SK-N-MC (cell line): ENCODE data around the gene RALGPS1.
A peak's percentile ranks its signal among the peaks of the same experiment; 100 is the strongest.

Source experiments
- DNase-seq: peaks from one replicate; pipeline ENCODE4 v3.0.0-alpha.2; 2011; ENCODE audit warnings: low read depth, low spot score
- H3K27ac ChIP-seq: fragments of 200-600 bp; sonication (generic); 2 replicates; pipeline ENCODE4 v1.5.1; 2016; ENCODE audit warnings: mixed run types
- H3K36me3 ChIP-seq: fragments of 200-600 bp; sonication (generic); 2 replicates; pipeline ENCODE4 v1.6.1; 2017; ENCODE audit warnings: antibody characterized with exemption, low read length, mixed read lengths; ENCODE audit not compliant: insufficient read depth
- H3K4me3 ChIP-seq: fragments of 200-600 bp; sonication (generic); 2 replicates; pipeline ENCODE4 v1.5.1; 2016
- H3K9ac ChIP-seq: fragments of 200-600 bp; sonication (generic); 2 replicates; pipeline ENCODE4 v1.8.0; 2017; ENCODE audit warnings: mixed run types, mixed read lengths; ENCODE audit not compliant: insufficient read length
- H3K9me3 ChIP-seq: fragments of 200-600 bp; sonication (generic); 2 replicates; pipeline ENCODE4 v1.6.1; 2017; ENCODE audit warnings: low read depth, mild to moderate bottlenecking, antibody characterized with exemption, low read length, moderate library complexity, mixed read lengths
- EZH2 ChIP-seq: fragments of 200-600 bp; sonication (generic); IDR thresholded peaks from one replicate; pipeline ENCODE4 v1.6.1; 2017; ENCODE audit warnings: antibody characterized with exemption
- FOXP2 ChIP-seq: optimal IDR thresholded peaks from 2 replicates; pipeline ENCODE3; 2011; ENCODE audit warnings: mild to moderate bottlenecking, moderate library complexity; ENCODE audit not compliant: insufficient read depth; ENCODE audit errors: extremely low read length, control extremely low read depth
- POLR2AphosphoS5 ChIP-seq: IDR thresholded peaks from 2 replicates; pipeline ENCODE4 v1.6.1; 2012; ENCODE audit warnings: mild to moderate bottlenecking, low read depth, low read length, borderline replicate concordance

Gene RALGPS1

GRCh38 chr9:127116957-127117356 is 202.4 kb downstream of the RALGPS1 start:
- no peak for DNase-seq
- no peak overlapping the region for H3K9ac ChIP-seq
- H3K9me3 ChIP-seq, result no peaks in the 10 kb centered on the region
- no peak overlapping the region for H3K4me3 ChIP-seq
- H3K36me3 ChIP-seq, result no peaks in the 10 kb centered on the region
- TF ChIP-seq FOXP2 (no peak), POLR2AphosphoS5 (no peak), EZH2 (no peak)
- no peak overlapping the region for H3K27ac ChIP-seq

GRCh38 chr9:127117801-127118200 is 203.2 kb downstream of the RALGPS1 start:
- TF ChIP-seq EZH2 (no peak), FOXP2 (no peak), POLR2AphosphoS5 (no peak)
- Histone ChIP-seq H3K9ac (no peak overlapping the region), H3K4me3 (no peak overlapping the region), H3K9me3 (no peaks in the 10 kb centered on the region), H3K36me3 (no peaks in the 10 kb centered on the region), H3K27ac (no peak overlapping the region)
- DNase-seq, result no peak

- Histone ChIP-seq H3K9ac (no peak overlapping the region), H3K27ac (no peak overlapping the region), H3K9me3 (no peaks in the 10 kb centered on the region), H3K36me3 (no peaks in the 10 kb centered on the region), H3K4me3 (no peak overlapping the region)
- no peak for TF ChIP-seq EZH2
- no peak for TF ChIP-seq POLR2AphosphoS5
- no peak for TF ChIP-seq FOXP2
- no peak for DNase-seq
Observed at GRCh38 chr9:127118597-127119319, 204.2 kb downstream of the RALGPS1 start.

GRCh38 chr9:127119320-127119709 is 204.7 kb downstream of the RALGPS1 start:
- Histone ChIP-seq H3K9me3 (no peaks in the 10 kb centered on the region), H3K9ac (no peak overlapping the region), H3K36me3 (no peaks in the 10 kb centered on the region), H3K4me3 (no peak overlapping the region), H3K27ac (no peak overlapping the region)
- no peak for TF ChIP-seq FOXP2
- no peak for TF ChIP-seq EZH2
- no peak for TF ChIP-seq POLR2AphosphoS5
- DNase-seq, result no peak

- DNase-seq, result no peak
- Histone ChIP-seq H3K27ac (no peak overlapping the region), H3K9ac (no peak overlapping the region), H3K9me3 (no peaks in the 10 kb centered on the region), H3K36me3 (no peaks in the 10 kb centered on the region), H3K4me3 (no peak overlapping the region)
- TF ChIP-seq POLR2AphosphoS5 (no peak), EZH2 (no peak), FOXP2 (no peak)
Observed at GRCh38 chr9:127121628-127122175, 207.1 kb downstream of the RALGPS1 start.

GRCh38 chr9:127122176-127123063 is 207.8 kb downstream of the RALGPS1 start, which contains the start of gene ANGPTL2:
Gene ANGPTL2, minus strand, starts transcription at chr9:127122635. Its CDS starts 13,904 bp downstream, at chr9:127108731.
- Histone ChIP-seq H3K9ac (no peak within 1 kb of the TSS), H3K4me3 (0 out of 2 replicates have a peak within 1 kb of the TSS, but pooled peaks have one; percentile 33), H3K36me3 (no peaks in the 10 kb centered on the region), H3K9me3 (no peaks in the 10 kb centered on the region), H3K27ac (no peak within 1 kb of the TSS)
- TF ChIP-seq POLR2AphosphoS5, result 0 out of 2 replicates have a peak, but pooled peaks have one; percentile 11
- no peak for TF ChIP-seq FOXP2
- no peak for TF ChIP-seq EZH2
- DNase-seq, result no peak

- TF ChIP-seq EZH2 (no peak), POLR2AphosphoS5 (no peak), FOXP2 (no peak)
- Histone ChIP-seq H3K4me3 (0 out of 2 replicates have a peak overlapping the region, but pooled peaks have one; percentile 33), H3K27ac (no peak overlapping the region), H3K9me3 (no peaks in the 10 kb centered on the region), H3K36me3 (no peaks in the 10 kb centered on the region), H3K9ac (no peak overlapping the region)
- DNase-seq, result no peak
Observed at GRCh38 chr9:127123064-127123890, 208.7 kb downstream of the RALGPS1 start.

- no peak overlapping the region for H3K27ac ChIP-seq
- no peaks in the 10 kb centered on the region for H3K36me3 ChIP-seq
- TF ChIP-seq FOXP2 (no peak), EZH2 (no peak), POLR2AphosphoS5 (no peak)
- no peak overlapping the region for H3K9ac ChIP-seq
- no peak overlapping the region for H3K4me3 ChIP-seq
- no peaks in the 10 kb centered on the region for H3K9me3 ChIP-seq
- DNase-seq, result no peak
Observed at GRCh38 chr9:127124111-127124531, 209.5 kb downstream of the RALGPS1 start.
